Testis (tissue), 2 donors: Measurements from ENCODE around the gene CAMK2D.

Experiments used
- POLR2A ChIP-seq: fragments of 450-650 bp; IDR thresholded peaks from one replicate; pipeline ENCODE4 v1.6.1; 2017; ENCODE audit warnings: antibody characterized with exemption, mild to moderate bottlenecking, moderate library complexity
- TF ChIP-seq, protein P1 (sequence below), 3 experiments: fragments of 450-650 bp in 2 of 3; fragments of 200-600 bp in 1 of 3; sonication (generic) in 1 of 3; IDR thresholded peaks; one replicate each; pipeline ENCODE4 v1.5.1; 2016 to 2019; ENCODE audit warnings: antibody characterized with exemption in 3 of 3, mild to moderate bottlenecking in 2 of 3, moderate library complexity in 1 of 3

DNA sequence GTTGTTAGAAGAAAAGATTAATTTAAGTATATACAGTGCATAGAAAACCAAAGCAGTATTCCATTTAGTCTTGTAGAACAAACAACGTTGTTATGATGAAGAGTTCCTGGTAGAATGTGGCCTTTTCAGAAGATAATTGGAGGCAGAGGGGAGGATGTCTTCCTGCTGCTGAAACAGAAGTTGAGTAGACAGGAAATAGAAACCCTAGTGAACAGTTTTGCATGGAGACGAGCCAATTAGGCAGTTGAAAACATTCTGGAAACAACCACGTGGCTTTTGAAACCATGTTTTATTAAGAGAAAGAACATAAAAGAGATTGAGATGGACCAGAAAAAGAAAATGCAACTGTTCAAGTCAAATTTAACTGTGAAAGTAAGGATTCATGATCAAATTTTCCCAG, 325.2 kb downstream of the CAMK2D start:
- TF ChIP-seq, protein P1, sequence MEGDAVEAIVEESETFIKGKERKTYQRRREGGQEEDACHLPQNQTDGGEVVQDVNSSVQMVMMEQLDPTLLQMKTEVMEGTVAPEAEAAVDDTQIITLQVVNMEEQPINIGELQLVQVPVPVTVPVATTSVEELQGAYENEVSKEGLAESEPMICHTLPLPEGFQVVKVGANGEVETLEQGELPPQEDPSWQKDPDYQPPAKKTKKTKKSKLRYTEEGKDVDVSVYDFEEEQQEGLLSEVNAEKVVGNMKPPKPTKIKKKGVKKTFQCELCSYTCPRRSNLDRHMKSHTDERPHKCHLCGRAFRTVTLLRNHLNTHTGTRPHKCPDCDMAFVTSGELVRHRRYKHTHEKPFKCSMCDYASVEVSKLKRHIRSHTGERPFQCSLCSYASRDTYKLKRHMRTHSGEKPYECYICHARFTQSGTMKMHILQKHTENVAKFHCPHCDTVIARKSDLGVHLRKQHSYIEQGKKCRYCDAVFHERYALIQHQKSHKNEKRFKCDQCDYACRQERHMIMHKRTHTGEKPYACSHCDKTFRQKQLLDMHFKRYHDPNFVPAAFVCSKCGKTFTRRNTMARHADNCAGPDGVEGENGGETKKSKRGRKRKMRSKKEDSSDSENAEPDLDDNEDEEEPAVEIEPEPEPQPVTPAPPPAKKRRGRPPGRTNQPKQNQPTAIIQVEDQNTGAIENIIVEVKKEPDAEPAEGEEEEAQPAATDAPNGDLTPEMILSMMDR (IDR thresholded peaks at IDR 0.05) = no peak
- TF ChIP-seq POLR2A = no peak
